Hematopoietic multipotent progenitor cell treated with erythropoietin and hydrocortisone succinate and interleukin-3 and kit ligand, for 4 days (in vitro differentiated cells): Measurements from ENCODE around the gene IL5RA.
A peak's percentile ranks its signal among the peaks of the same experiment; 100 is the strongest.

ENCODE experiments used
- DNase-seq: peaks from one replicate; pipeline ENCODE4 v3.0.0-alpha.2; 2015

IL5RA gene

GRCh38 chr3:3105815-3106214 is 4.4 kb downstream of the IL5RA start:
- DNase-seq, result no peak

DNA sequence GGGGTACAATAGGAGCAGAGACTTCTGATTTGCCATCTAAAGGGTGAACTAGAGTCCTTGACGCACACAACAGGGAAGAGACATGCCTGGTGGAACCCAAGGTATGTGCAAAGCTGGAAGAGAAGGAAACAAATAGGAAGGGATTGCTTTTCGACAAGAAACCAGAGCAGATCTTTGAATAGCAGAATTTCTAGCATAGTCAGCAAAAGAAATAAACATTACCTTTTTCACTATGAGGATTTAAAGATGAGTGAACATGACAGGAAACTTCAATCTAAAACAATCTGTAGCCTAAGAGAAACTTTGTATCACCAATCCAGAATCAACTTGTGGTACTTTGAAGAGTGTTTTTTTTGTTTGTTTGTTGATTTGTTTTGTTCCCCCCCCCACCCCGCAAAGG is 4.9 kb downstream of the IL5RA start:
- DNase-seq, result no peak

GRCh38 chr3:3102751-3103150 is 7.4 kb downstream of the IL5RA start:
- DNase-seq, result no peak

- no peak for DNase-seq
Observed at GRCh38 chr3:3101660-3102458, 8.3 kb downstream of the IL5RA start.

DNA sequence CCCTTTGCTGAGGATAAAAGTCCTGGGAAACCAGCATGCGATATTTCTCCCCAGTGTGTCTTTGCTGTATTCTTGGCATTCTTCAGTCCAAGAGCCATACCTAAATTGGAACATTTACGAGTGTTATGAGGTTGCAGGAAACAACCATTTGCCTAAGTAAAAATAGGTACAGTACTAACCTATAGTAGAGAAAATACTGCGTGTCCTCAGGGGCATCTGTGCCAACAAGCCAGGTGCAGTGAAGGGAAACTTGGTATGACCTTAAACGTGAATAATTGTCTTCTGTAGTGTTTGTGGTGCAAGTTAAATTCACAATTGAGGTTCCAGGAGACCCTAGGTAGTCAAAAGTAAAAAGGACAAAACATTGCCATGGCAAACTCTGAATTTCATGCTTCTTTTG is 12.2 kb downstream of the IL5RA start:
- DNase-seq, result no peak

- DNase-seq, result no peak
Observed at GRCh38 chr3:3089017-3089416, 21.2 kb downstream of the IL5RA start.

DNA sequence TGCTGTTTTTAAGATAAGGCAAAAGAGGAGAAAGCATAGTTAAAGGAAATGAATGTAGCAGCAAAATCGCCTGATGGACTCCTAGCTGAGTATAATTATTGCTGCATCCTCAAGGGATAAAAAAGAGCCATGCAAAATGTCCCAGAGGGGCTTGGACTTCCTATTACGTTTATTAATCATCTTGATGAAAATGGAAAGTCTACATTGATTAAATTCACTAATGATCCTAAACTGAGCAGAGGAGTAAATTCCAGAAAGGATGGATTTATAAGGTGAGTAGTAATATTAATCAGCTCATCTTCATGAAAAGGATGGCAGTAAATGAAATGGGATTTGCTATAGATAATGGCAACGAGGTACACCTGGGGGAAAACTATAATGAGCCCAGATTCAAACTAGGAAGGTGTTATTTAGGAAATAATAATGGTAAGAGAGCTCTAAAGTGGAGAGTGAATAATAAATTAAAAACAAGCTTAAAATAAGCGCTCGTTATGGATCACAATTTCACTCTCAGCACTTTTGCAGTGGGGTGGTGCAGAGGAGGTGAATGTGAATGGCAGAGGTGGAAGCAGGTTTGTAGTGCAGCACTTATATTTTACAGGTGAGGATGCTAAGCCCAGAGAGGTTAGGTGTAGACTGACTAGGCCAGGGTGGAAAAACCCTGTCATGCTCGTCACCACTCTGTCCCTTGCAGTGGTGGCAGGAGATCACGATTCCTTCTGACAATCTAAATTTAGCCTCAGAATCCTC is 22.3 kb downstream of the IL5RA start:
- DNase-seq, result no peak

- no peak for DNase-seq
Observed at GRCh38 chr3:3087279-3087678, 22.9 kb downstream of the IL5RA start.

DNA sequence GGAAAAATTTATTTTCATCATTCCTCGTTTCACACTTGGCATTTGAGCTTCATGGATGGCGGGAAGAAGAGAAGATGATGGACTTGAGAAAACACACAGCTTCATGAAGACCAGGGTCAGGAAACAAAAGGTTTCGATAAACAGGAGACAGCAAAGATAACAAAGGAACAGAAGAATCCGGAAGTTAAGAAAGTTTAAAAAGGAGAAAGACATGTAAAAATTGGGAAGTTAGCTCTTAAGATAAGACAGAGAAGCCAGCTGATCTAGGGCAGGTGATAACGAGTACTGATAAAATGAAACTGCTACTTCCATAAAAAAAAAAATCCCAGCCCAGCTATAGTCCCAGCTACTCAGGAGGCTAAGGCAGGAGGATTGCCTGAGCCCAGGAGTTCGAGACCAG is 23.9 kb downstream of the IL5RA start:
- peak; percentile 67 for DNase-seq

GRCh38 chr3:3085782-3086181 is 24.4 kb downstream of the IL5RA start:
- no peak for DNase-seq

GRCh38 chr3:3084890-3085289 is 25.3 kb downstream of the IL5RA start:
- DNase-seq, result peak; percentile 31

GRCh38 chr3:3082234-3082924 is 27.8 kb downstream of the IL5RA start:
- DNase-seq, result no peak

DNA sequence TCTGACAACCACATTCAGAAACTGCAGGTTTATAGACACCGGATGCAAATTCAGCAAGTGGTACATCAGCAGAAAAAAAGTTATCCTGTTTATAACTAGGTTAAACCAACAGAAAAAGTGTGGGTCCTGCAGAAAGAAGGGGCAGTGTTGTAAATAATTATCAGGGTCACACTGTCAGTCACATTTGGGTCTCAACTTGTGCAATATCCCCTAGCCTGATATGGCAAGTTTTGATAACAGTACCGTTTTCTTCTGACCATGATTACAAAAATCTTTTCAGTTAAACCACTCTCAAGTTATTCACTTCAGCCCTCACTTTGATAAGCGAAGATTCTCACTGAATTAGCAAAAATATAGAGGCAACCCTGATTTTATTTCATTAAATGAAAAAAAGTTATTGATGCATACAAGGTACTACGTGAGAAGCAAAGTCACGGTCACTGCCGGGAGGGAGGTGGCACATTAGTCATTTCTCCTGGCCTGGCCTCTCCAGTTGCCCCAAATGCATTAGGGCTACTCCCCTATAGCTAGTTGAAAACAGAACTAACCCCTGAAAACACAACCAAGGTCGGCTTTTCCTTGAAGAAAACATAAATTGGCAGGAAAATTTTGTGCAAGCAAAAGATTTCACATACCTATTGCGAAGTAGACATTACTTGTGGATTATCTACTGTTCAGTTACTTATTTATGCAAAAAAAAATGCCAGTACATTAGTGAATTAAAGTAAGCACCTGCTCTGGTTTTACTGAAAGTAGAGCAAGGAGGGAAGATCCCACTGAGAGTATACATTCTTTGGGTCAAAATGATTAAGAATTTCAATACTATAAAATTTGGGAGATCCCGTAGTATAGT is 28.6 kb downstream of the IL5RA start:
- DNase-seq, result peak; percentile 75

DNA sequence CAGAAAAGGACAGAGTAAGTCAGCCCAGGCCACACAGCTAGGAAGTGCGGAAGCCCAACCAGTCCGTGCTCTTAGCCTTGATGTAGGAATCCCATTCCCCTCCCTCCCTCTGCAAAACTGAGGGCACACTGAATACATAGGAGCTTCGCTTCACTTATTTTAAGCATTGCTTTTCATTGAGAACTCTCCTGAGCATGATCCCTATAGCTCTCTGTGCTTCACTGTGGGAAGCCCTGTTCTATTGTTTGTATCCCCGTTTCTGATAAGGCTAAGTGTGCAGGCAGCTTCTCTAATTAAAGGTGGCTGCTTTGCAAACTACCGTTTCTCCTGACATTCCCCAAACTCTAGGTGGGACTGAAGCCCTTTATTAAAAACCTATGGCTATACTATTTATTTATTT is 29.9 kb downstream of the IL5RA start:
- no peak for DNase-seq

- DNase-seq, result no peak
Observed at GRCh38 chr3:3074551-3075257, 35.5 kb downstream of the IL5RA start.

- DNase-seq, result no peak
Observed at GRCh38 chr3:3071136-3071535, 39.0 kb downstream of the IL5RA start.

- no peak for DNase-seq
Observed at GRCh38 chr3:3069723-3070122, 40.5 kb downstream of the IL5RA start.

GRCh38 chr3:3068358-3068881 is 41.8 kb downstream of the IL5RA start:
- no peak for DNase-seq

DNA sequence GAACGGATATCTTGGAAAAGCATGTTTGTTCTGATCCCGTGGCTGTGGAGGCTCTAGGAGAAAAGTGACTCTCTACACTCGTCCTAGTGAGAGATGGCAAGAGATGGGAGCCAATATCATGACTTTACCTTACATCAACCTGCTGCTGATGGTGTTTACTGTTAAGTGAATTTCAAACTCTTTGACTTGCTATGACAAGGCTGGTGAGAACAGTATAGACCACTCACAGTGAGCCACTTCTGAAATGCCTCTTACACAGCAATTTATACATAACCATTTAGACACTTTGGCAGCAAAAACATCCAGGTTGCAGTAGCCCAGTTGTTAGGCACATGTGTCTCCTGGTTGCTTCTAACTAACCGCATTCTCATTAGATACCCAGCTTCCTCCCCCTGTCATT is 43.3 kb downstream of the IL5RA start:
- no peak for DNase-seq

- no peak for DNase-seq
Observed at GRCh38 chr3:3066378-3066777, 43.8 kb downstream of the IL5RA start.

DNA sequence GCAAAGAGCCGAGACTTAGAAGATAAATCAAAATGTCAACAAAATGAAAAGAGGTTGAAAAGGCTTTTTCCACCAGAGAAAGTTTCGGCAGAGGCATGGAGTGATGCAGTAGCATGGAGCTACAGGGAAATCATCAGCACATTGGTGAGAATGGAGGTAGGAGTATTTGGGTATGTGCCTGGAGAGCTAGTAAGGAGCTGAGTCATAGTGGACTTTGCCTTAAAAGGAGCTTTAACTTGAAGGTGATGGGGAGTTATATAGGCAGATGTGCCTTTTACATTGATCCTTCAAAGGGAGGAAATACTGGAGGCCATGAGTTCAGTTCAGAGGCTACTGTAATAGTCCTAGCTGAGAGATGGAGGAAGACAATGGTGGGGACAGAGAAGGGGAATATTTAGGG is 44.3 kb downstream of the IL5RA start:
- no peak for DNase-seq

DNA sequence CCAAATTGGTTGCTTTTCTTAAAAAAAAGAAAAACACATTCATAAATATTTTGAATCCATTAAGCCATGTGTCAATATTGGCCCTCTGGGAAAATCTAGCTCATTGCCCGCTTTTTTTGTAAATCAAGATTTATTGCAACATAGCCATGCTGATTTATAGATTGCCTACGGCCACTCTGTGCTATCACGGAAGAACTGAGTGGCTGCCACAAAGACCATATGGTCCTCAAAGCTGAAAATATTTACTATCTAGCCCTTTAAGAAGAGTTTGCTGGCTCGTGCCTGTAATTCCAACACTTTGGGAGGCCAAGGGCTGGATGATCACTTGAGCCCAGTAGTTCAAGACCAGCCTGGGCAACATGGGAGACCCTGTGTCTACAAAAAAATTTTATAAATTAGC is 45.9 kb downstream of the IL5RA start:
- DNase-seq, result no peak
